Stimulated activated CD4-positive, alpha-beta T cell treated with anti-CD3 and anti-CD28 coated beads, Interleukin-12 subunit alpha, Interleukin-12 subunit beta, amount 100 ng/mL, for 24 hours (primary cell): ENCODE measurements around the gene USP32.

Experiments
- DNase-seq, 2 experiments: peaks; one replicate each; pipeline ENCODE4 v3.0.0-alpha.2; 2020; ENCODE audit warnings: low read depth in 2 of 2

The USP32 gene

DNA sequence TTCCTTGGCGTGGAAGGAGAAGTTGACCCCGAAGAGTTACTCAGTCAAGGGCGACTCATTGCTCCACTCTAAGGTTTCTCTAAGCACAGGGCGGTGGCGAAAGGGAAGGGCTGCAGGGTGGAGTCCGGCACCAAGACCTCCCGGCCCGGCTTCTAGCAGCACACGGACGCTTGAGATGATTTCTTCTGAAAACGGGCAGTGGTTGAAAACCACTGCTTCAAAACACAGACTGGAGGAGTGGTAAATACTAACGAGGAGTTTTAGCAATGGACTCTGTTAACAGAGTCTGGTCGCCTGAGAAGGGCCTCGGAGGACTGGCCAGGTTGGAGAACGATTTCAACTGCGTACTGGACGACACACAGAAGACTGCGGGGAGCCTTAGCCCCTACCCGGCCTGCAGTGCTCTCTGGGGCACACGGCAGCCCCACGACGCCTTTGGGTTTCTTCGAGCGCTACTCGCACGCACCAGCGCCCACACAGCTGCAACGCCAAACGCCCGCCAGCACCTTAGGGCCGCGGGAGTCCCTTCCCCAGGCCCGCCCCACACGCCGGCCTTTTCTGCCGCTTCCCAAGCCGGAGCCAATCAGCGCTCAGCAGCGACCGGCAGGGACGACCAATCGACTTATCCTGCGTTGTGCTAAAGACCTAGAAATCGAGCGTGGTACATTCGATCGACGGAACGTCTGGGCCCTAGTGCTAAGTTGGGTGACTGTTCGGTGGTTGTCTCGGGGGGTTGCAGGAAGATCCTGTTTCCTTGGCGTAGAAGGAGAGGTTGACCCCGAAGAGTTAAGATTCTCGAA lies 256.6 kb downstream of the USP32 start:
- peak; percentile 63 to 73 for DNase-seq

DNA sequence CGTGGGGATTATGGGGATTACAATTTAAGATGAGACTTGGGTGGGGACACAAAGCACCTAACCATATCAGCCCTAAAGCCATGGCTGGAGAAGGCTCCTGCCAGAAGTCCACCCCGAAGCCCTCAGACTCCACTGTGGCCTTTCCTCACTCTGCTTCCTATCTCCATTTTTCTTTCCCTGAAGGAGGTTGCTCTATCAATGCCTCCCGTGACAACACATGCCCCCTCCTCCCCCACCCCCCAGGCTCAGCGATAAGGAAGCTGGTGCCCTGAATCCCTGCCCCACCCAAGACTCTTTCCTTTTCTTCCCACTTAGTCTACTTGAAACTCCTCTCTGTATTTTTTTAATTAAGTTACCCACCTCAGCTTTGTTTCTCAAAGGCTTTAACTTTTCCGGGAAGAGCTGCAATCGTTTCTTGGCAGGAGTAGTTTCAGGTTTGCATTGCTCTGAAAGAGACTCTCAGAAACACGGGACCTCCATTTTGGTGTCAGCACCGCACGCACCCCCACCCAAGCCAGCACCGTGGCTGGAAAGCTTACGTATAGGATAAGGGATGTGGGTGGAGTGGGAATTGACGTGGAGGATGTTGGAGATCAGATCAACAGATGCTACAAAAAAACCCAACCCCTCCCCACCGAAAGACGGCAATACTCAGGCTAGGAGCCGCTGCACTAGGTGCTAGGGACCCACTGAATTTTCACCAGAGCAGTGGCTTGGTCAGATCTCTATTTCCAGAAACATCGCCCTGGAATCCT lies 257.4 kb downstream of the USP32 start:
- DNase-seq: no peak

DNA sequence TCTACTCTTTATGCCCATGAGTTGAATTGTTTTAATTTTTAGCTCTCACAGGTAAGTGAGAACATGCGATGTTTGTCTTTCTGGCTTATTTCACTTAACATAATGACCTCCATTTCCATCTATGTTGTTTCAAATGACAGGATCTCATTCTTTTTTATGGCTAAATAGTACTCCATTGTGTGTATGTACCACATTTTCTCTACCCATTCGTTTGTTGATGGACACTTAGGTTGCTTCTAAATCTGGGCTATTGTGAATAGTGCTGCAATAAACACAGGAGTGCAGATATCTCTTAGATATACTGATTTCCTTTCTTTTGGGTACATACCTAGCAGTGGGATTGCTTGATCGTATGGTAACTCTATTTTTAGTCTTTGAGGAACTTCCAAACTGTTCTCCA lies 261.5 kb downstream of the USP32 start:
- DNase-seq: no peak

DNA sequence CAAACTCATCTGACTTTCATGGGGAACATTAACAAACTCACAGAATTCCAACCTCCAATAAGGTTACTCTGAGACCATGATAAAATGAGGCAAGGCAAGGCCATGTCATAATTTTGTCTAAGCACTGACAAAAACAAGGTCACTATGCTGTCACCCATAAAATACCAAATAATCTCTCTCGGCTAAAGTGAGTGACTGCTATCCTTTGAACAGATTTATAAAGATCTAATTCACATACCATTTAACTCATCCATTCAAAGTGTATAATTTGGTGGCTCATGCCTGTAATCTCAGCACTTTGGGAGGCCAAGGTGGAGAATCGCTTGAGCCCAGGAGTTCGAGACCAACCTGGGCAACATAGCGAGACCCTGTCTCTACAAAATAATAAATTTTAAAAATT lies 262.8 kb downstream of the USP32 start:
- DNase-seq: no peak
